GM23338 (cell line): Measurements from ENCODE around the gene RSPH1. TPM values are rescaled to one million over a fixed set of nuclear protein-coding genes. Genes with fewer than 3 reads are reported as not detected.

ENCODE experiments used
- ATAC-seq: fragments of 200-7000 bp; cut with Tn5 transposase; 3 replicates; pipeline ENCODE4 v1.9.1; 2020
- DNase-seq: peaks from one replicate; pipeline ENCODE4 v3.0.0-alpha.2; 2015; ENCODE audit warnings: low spot score
- H2AFZ ChIP-seq: fragments of 200-600 bp; sonication (generic); 2 replicates; pipeline ENCODE4 v1.8.0; 2016; ENCODE audit warnings: antibody characterized with exemption, mild to moderate bottlenecking, moderate library complexity
- H3F3A ChIP-seq: fragments of 200-600 bp; sonication (generic); replicated peaks from 2 replicates; pipeline ENCODE4 v1.8.0; 2017; ENCODE audit warnings: antibody characterized with exemption, mixed run types, low read depth
- H3K27ac ChIP-seq: fragments of 200-600 bp; sonication (generic); 2 replicates; pipeline ENCODE4 v1.6.1; 2016; ENCODE audit warnings: low read depth
- H3K27me3 ChIP-seq: fragments of 200-600 bp; sonication (generic); 2 replicates; pipeline ENCODE4 v1.8.0; 2016; ENCODE audit warnings: mild to moderate bottlenecking, mixed run types, moderate library complexity; ENCODE audit not compliant: insufficient read depth
- H3K36me3 ChIP-seq: fragments of 200-600 bp; sonication (generic); 2 replicates; pipeline ENCODE4 v1.8.0; 2016; ENCODE audit warnings: mild to moderate bottlenecking; ENCODE audit not compliant: insufficient read depth
- H3K4me1 ChIP-seq: fragments of 200-600 bp; sonication (generic); 2 replicates; pipeline ENCODE4 v1.8.0; 2016; ENCODE audit warnings: mild to moderate bottlenecking, moderate library complexity; ENCODE audit not compliant: insufficient read depth
- H3K4me2 ChIP-seq: fragments of 200-600 bp; sonication (generic); 2 replicates; pipeline ENCODE4 v1.7.1; 2017; ENCODE audit warnings: mixed run types
- H3K4me3 ChIP-seq: fragments of 200-600 bp; sonication (generic); 2 replicates; pipeline ENCODE4 v1.6.1; 2016; ENCODE audit warnings: mixed run types
- H3K79me2 ChIP-seq: fragments of 200-600 bp; sonication (generic); replicated peaks from 2 replicates; pipeline ENCODE4 v1.8.0; 2017; ENCODE audit warnings: mild to moderate bottlenecking; ENCODE audit not compliant: insufficient read depth
- H3K9me2 ChIP-seq: fragments of 200-600 bp; sonication (generic); 2 replicates; pipeline ENCODE4 v1.8.0; 2017; ENCODE audit not compliant: insufficient read depth
- H4K20me1 ChIP-seq: fragments of 200-600 bp; sonication (generic); replicated peaks from 2 replicates; pipeline ENCODE4 v1.8.0; 2017; ENCODE audit warnings: mild to moderate bottlenecking; ENCODE audit not compliant: insufficient read depth
- H3K27ac Mint-ChIP-seq: 2 replicates; pipeline ENCODE4 v1.8.0; 2020; ENCODE audit warnings: inconsistent platforms, mild to moderate bottlenecking, moderate library complexity, mixed read lengths
- H3K27me3 Mint-ChIP-seq: 3 replicates; pipeline ENCODE4 v1.8.0; 2022; ENCODE audit warnings: low read depth, mild to moderate bottlenecking, moderate library complexity, mixed read lengths, inconsistent platforms; ENCODE audit not compliant: insufficient read depth, poor library complexity
- H3K36me3 Mint-ChIP-seq: 3 replicates; pipeline ENCODE4 v1.8.0; 2021; ENCODE audit warnings: low read depth, mild to moderate bottlenecking, inconsistent platforms, moderate library complexity, mixed read lengths
- H3K4me1 Mint-ChIP-seq: 3 replicates; pipeline ENCODE4 v1.8.0; 2020; ENCODE audit warnings: mild to moderate bottlenecking, inconsistent platforms, mixed read lengths
- H3K4me3 Mint-ChIP-seq: 3 replicates; pipeline ENCODE4 v1.8.0; 2021; ENCODE audit warnings: moderate library complexity, mild to moderate bottlenecking, inconsistent platforms, mixed read lengths
- H3K9me3 Mint-ChIP-seq: 3 replicates; pipeline ENCODE4 v1.8.0; 2020; ENCODE audit warnings: moderate library complexity, mild to moderate bottlenecking, inconsistent platforms, mixed read lengths
- CREB1 ChIP-seq: fragments of 250-450 bp; sonication (Bioruptor Pico); IDR thresholded peaks from 2 replicates; pipeline ENCODE4 v1.5.0; 2020; ENCODE audit warnings: low read depth, mild to moderate bottlenecking, moderate library complexity
- EZH2 ChIP-seq: fragments of 200-600 bp; sonication (generic); IDR thresholded peaks from one replicate; pipeline ENCODE4 v1.8.0; 2017; ENCODE audit warnings: antibody characterized with exemption, mild to moderate bottlenecking, low read depth; ENCODE audit not compliant: unreplicated experiment
- JUNB ChIP-seq: IDR thresholded peaks from one replicate; pipeline ENCODE4 v1.6.1; 2016; ENCODE audit warnings: antibody characterized with exemption; ENCODE audit not compliant: unreplicated experiment
- NANOG ChIP-seq: IDR thresholded peaks from 2 replicates; pipeline ENCODE4 v1.6.1; 2016; ENCODE audit warnings: antibody characterized with exemption, borderline replicate concordance
- REST ChIP-seq: IDR thresholded peaks from one replicate; pipeline ENCODE4 v1.6.1; 2018; ENCODE audit warnings: antibody characterized with exemption; ENCODE audit not compliant: unreplicated experiment
- STAT1 ChIP-seq: IDR thresholded peaks from one replicate; pipeline ENCODE4 v1.6.1; 2016; ENCODE audit warnings: antibody characterized with exemption; ENCODE audit not compliant: unreplicated experiment
- ZNF114 ChIP-seq: fragments of 250-450 bp; sonication (Bioruptor Pico); IDR thresholded peaks from 2 replicates; pipeline ENCODE4 v1.5.0; 2020; ENCODE audit warnings: mild to moderate bottlenecking, moderate library complexity
- ZNF462 ChIP-seq: fragments of 250-450 bp; sonication (Bioruptor Pico); IDR thresholded peaks from 2 replicates; pipeline ENCODE4 v1.5.0; 2020; ENCODE audit warnings: mild to moderate bottlenecking, moderate library complexity
- polyA plus RNA-seq: library from polyadenylated mRNA; unstranded; fragments of >200 nt; fragmentation: Nextera tagmentation; extraction: Ambion mirVana; gene quantifications from 2 replicates; pipeline ENCODE4 v1.2.1, GENCODE V29; 2016
- total RNA-seq: library from RNA; depleted of rRNA; stranded (reverse); fragments of >200 nt; shearing (Covaris generic); gene quantifications from 2 replicates; pipeline ENCODE4 v1.2.3, GENCODE V29; 2014

The RSPH1 gene
- total and polyA plus RNA-seq, 2 experiments from 2014 or later, result 0.23 TPM; not detected in 1

GRCh38 chr21:42496839-42497202, 797 bp upstream of the RSPH1 start (continued):
- TF ChIP-seq EZH2, result no peak
- no peak for TF ChIP-seq ZNF114 (CRISPR knock-in tag)
- no peak for TF ChIP-seq STAT1
- no peak for TF ChIP-seq REST
- TF ChIP-seq NANOG, result no peak
- no peak for TF ChIP-seq CREB1 (CRISPR knock-in tag)
- TF ChIP-seq JUNB, result no peak

- H3K36me3 ChIP-seq, result no peaks in the 10 kb centered on the region
- peaks cover 25% of the 10 kb centered on the region; the same call in 2 of the 3 replicates for H3K4me1 Mint-ChIP-seq
- H3K27me3 Mint-ChIP-seq, result peaks cover 11% of the 10 kb centered on the region
- no peaks in the 10 kb centered on the region for H3K36me3 Mint-ChIP-seq
- TF ChIP-seq CREB1 (CRISPR knock-in tag) (peak; percentile 46; the same call in 1 of the 2 replicates), ZNF462 (CRISPR knock-in tag) (no peak)
- H3K9me3 Mint-ChIP-seq, result no peaks in the 10 kb centered on the region; the same call in 2 of the 3 replicates
- 0 out of 2 replicates have a peak, but pooled peaks cover 6% of the 10 kb centered on the region for H3F3A ChIP-seq
- peaks cover 7% of the 10 kb centered on the region; the same call in 1 of the 2 replicates for H3K4me1 ChIP-seq
- ATAC-seq (peak; percentile 8), DNase-seq (peak; percentile 49)
- no peaks in the 10 kb centered on the region for H3K9me2 ChIP-seq
- no peak overlapping the region for H3K27ac Mint-ChIP-seq
- H3K4me2 ChIP-seq, result peak overlapping the region; percentile 95
- peak overlapping the region; percentile 93 for H2AFZ ChIP-seq
- no peaks in the 10 kb centered on the region for H3K79me2 ChIP-seq
- H3K4me3 Mint-ChIP-seq, result peak overlapping the region; percentile 84
- no peaks in the 10 kb centered on the region for H3K27me3 ChIP-seq
- H3K27ac ChIP-seq, result no peak overlapping the region
- peak overlapping the region; percentile 76 for H3K4me3 ChIP-seq
- H4K20me1 ChIP-seq, result no peaks in the 10 kb centered on the region
Observed at GRCh38 chr21:42495765-42496119, 282 bp downstream of the RSPH1 start.
